GM06990 (cell line): ENCODE measurements around the gene ARPC1B.
A peak's percentile ranks its signal among the peaks of the same experiment; 100 is the strongest.
"Not testable (repeated sequence)": the region's sequence is repeated elsewhere in the genome, so short reads cannot be mapped to it uniquely, and the experiment has no call there.

Experiments
- DNase-seq: peaks from one replicate; pipeline ENCODE4 v3.0.0-alpha.2; 2011; ENCODE audit not compliant: insufficient read length; ENCODE audit errors: extremely low read depth
- H3K27me3 ChIP-seq: replicated peaks from 2 replicates; pipeline ENCODE4 v1.6.0; 2011; ENCODE audit warnings: low read length; ENCODE audit not compliant: control insufficient read depth, insufficient read depth
- H3K36me3 ChIP-seq: 2 replicates; pipeline ENCODE4 v1.5.1; 2011; ENCODE audit warnings: low read length; ENCODE audit not compliant: control insufficient read depth, insufficient read depth
- H3K4me3 ChIP-seq: replicated peaks from 2 replicates; pipeline ENCODE4 v1.5.1; 2011; ENCODE audit warnings: low read depth, mild to moderate bottlenecking, control low read depth, low read length
- TF ChIP-seq, protein P1 (sequence below): IDR thresholded peaks from 2 replicates; pipeline ENCODE4 v1.5.1; 2011; ENCODE audit warnings: low read length, control low read depth, mild to moderate bottlenecking, inconsistent platforms; ENCODE audit not compliant: insufficient read depth, poor library complexity, severe bottlenecking

Gene ARPC1B

DNA sequence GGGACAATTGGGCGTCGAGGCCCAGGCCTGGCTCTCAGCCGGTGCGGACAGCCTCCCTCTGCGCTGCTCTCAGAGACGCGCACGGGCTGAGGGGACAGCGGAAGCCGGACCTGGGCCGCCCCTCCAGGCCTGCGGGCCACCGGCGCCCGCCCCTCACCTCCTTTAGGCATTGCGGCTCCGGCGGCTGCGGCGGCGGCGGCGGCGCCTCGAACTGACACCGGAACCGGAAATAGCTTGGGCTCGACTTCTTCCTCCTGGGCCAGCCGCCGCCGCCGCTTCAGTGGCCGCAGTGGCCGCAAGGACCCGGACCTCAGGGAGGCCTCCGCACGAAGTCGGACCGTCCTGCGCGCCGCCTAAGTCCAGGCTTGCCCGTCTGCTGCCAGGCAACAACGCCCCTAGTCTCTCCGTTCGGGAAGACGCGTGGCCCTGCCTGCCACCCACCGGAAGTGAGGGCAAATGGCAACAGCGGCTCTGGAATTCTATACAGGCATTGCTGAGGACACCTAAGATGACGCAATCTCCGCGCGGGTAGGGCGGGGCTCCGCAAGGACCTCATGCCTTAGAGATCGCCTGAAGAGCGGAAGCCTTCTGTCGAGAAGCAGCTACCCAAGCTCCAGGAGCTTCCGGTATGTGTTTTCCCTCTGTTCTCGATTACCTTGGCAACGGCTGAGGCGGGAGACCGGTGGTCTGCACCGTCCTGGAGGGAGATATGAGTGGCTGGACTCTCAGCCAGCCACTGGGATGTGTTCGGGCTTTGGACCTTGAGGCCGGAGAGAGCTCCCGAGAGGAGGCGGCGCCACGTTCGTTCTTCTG lies 34.1 kb downstream of the ARPC1B start, which contains the start of the genes BUD31 and PDAP1:
BUD31 (plus strand) TSS at position 591 of the 813 bp plus-strand sequence. CDS start 2,124 bp downstream, outside the sequence.
PDAP1 (minus strand) TSS at position 219 of the 813 bp plus-strand sequence; CDS start at position 170, 49 bp downstream.
- peaks cover 20% of the 10 kb centered on the region for H3K36me3 ChIP-seq
- peak within 1 kb of the TSS; percentile 87 for H3K4me3 ChIP-seq
- DNase-seq: peak; percentile 96
- H3K27me3 ChIP-seq: no peaks in the 10 kb centered on the region
- TF ChIP-seq, protein P1, sequence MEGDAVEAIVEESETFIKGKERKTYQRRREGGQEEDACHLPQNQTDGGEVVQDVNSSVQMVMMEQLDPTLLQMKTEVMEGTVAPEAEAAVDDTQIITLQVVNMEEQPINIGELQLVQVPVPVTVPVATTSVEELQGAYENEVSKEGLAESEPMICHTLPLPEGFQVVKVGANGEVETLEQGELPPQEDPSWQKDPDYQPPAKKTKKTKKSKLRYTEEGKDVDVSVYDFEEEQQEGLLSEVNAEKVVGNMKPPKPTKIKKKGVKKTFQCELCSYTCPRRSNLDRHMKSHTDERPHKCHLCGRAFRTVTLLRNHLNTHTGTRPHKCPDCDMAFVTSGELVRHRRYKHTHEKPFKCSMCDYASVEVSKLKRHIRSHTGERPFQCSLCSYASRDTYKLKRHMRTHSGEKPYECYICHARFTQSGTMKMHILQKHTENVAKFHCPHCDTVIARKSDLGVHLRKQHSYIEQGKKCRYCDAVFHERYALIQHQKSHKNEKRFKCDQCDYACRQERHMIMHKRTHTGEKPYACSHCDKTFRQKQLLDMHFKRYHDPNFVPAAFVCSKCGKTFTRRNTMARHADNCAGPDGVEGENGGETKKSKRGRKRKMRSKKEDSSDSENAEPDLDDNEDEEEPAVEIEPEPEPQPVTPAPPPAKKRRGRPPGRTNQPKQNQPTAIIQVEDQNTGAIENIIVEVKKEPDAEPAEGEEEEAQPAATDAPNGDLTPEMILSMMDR: no peak

DNA sequence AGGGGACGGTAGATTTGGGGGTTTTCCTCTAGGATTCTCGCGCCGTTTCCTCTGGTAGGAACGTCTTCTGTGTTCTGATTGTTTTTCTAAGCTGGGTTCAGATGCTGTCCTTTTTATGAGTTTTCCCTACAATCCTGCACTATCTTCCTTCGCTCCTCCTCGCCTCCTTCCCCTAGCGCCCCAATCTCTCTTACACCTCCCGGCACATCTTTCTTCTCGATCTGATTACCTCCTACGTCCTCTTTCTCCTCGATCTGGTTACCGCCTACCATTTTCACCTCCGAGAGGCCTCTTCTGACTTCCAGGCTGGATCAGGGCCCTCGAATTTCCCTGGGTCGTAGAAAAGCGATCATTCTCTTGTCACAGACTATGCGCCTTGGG lies 34.7 kb downstream of the ARPC1B start:
- Histone ChIP-seq H3K4me3 (peak overlapping the region; percentile 87), H3K36me3 (peaks cover 16% of the 10 kb centered on the region), H3K27me3 (no peaks in the 10 kb centered on the region)
- DNase-seq: no peak
- TF ChIP-seq, protein P1: no peak

DNA sequence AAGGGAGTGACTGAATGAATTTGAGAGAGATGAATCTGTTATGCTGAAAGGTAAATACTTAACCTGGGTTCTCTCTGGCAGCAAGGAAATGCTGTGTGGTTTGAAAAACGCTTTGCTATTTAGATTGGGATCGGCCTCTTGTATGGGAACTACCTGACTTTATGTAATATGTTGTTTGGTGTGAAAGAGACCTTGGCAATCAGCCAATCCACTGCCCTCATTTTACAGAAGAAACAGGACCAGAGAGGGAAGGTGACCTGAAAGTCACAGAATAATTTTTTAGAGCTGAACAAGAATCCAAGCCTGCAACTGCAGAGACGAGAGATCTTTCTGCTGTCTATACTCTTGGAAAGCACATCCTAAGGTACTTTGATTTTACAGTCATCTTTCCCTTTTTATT lies 35.3 kb downstream of the ARPC1B start:
- Histone ChIP-seq H3K36me3 (peaks cover 12% of the 10 kb centered on the region), H3K27me3 (no peaks in the 10 kb centered on the region), H3K4me3 (peak overlapping the region; percentile 87)
- no peak for DNase-seq
- TF ChIP-seq, protein P1: no peak

DNA sequence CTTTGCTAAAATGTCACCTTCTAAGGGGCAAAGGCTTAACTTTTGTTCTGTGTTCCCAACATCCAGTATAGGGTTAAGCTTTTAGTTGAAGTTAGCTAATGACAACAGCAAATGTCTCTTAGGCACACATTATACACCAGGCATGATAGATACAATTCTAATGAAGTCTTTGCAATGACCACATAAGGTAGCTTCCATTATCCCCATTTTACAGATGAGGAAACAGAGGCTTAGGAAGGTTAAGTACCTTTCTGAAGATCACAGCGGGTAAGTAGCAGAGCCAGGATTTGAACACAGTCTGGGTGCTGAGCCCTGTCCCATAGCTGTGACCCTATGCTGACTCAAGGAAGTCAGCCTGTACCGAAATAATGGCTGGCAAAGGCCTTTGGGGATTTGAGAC lies 36.1 kb downstream of the ARPC1B start:
- peaks cover 13% of the 10 kb centered on the region for H3K36me3 ChIP-seq
- TF ChIP-seq, protein P1: no peak
- H3K27me3 ChIP-seq: no peaks in the 10 kb centered on the region
- no peak for DNase-seq
- no peak overlapping the region for H3K4me3 ChIP-seq

DNA sequence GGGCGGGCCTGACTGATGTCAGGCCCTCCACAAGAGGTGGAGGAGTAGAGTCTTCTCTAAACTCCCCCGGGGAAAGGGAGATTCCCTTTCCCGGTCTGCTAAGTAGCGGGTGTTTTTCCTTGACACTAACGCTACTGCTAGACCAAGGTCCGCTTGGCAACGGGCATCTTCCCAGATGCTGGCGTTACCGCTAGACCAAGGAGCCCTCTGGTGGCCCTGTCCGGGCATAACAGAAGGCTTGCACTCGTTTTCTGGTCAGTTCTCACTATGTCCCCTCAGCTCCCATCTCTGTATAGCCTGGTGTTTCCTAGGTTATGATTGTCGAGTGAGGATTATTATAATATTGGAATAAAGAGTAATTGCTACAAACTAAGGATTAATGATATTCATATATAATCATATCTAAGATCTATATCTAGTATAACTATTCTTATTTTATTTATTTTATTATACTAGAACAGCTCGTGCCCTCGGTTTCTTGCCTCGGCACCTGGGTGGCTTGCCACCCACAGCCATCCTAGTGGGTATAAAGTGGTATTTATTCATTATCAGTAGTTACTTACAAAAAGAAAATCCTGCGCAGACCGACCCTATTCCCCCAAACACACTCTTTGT lies 41.1 kb downstream of the ARPC1B start:
- H3K4me3 ChIP-seq, H3K27me3 ChIP-seq, DNase-seq: not testable (repeated sequence)
- TF ChIP-seq, protein P1: peak; percentile 46
- peaks cover 33% of the 10 kb centered on the region for H3K36me3 ChIP-seq
